HepG2 (cell line): Measurements from ENCODE around the gene SLC35F3. TPM values are rescaled to one million over a fixed set of nuclear protein-coding genes. Genes with fewer than 3 reads are reported as not detected.

ENCODE experiments used
- ATAC-seq: fragments of 200-7000 bp; cut with Tn5 transposase; 3 replicates; pipeline ENCODE4 v1.9.1; 2020; ENCODE audit warnings: mild to moderate bottlenecking, moderate library complexity
- BruUV-seq: library from RNA; stranded (reverse); fragments of 400-500 nt; replicated peaks from 2 replicates; lab custom pipeline; 2021; lab: Mats Ljungman, UMichigan
- CTCF ChIA-PET: fragments of 300-600 bp; formaldehyde crosslinking; extraction: SDS; loops from one replicate; lab custom pipeline; 2021; ENCODE audit warnings: low total read pairs, inconsistent platforms, low intra/inter-chr PET ratio; lab: Yijun Ruan, JAX
- POLR2A ChIA-PET: fragments of 350-600 bp; sonication (Branson Sonifier 250); formaldehyde crosslinking; loops from one replicate; lab custom pipeline; 2020; ENCODE audit warnings: antibody characterized with exemption, inconsistent platforms; lab: Yijun Ruan, JAX
- DNase-seq: peaks from one replicate; pipeline ENCODE4 v3.0.0-alpha.2; 2015; ENCODE audit warnings: low spot score
- FAIRE-seq: peaks from 3 replicates; lab custom pipeline; 2011; peaks lifted over from hg19 to GRCh38; lab: Jason Lieb, UNC
- H2AFZ ChIP-seq: one replicate; pipeline ENCODE4 v1.6.1; 2011; ENCODE audit warnings: low read length, inconsistent platforms
- H3K27ac ChIP-seq: fragments of 300-600 bp; 3 replicates; pipeline ENCODE4 v1.8.0; 2011; ENCODE audit warnings: mixed run types, mild to moderate bottlenecking, mixed read lengths, low read length, inconsistent platforms; ENCODE audit not compliant: insufficient read depth; ENCODE audit errors: extremely low read length
- H3K27me3 ChIP-seq, 2 experiments: fragments of 200-600 bp in 1 of 2; 2 replicates in 1 of 2; 3 replicates in 1 of 2; pipeline versions ENCODE4 v1.6.0 to v1.8.0; 2011; ENCODE audit warnings: low read length in 2 of 2, mild to moderate bottlenecking in 2 of 2, moderate library complexity in 2 of 2, inconsistent platforms in 1 of 2; ENCODE audit not compliant: insufficient read depth in 2 of 2, control insufficient read depth in 1 of 2
- H3K36me3 ChIP-seq, 2 experiments: fragments of 200-600 bp in 1 of 2; replicated peaks in 1 of 2; 2 replicates in 1 of 2; 3 replicates in 1 of 2; pipeline versions ENCODE4 v1.5.1 to v1.8.0; 2011; ENCODE audit warnings: low read length in 2 of 2, inconsistent platforms in 1 of 2; ENCODE audit not compliant: insufficient read depth in 2 of 2, control insufficient read depth in 1 of 2
- H3K4me1 ChIP-seq: 2 replicates; pipeline ENCODE4 v1.5.1; 2012; ENCODE audit warnings: low read length, inconsistent platforms; ENCODE audit not compliant: insufficient read depth
- H3K4me2 ChIP-seq: 2 replicates; pipeline ENCODE4 v1.6.0; 2011; ENCODE audit warnings: low read depth, low read length, inconsistent platforms
- H3K4me3 ChIP-seq, 3 experiments: fragments of 200-600 bp in 1 of 3; sonication (generic), shearing (Covaris generic) in 1 of 3; replicated peaks in 1 of 3; 2 replicates each; pipeline ENCODE4 v1.5.1; 2011 to 2016; ENCODE audit warnings: low read length in 3 of 3, inconsistent platforms in 2 of 3, low read depth in 2 of 3, mild to moderate bottlenecking in 2 of 3, control low read depth in 1 of 3, mixed read lengths in 1 of 3; ENCODE audit not compliant: insufficient read depth in 1 of 3
- H3K79me2 ChIP-seq: one replicate; pipeline ENCODE4 v1.6.1; 2011; ENCODE audit warnings: low read length, inconsistent platforms; ENCODE audit not compliant: insufficient read depth
- H3K9ac ChIP-seq: 2 replicates; pipeline ENCODE4 v1.6.0; 2011; ENCODE audit warnings: mild to moderate bottlenecking, low read depth, low read length, inconsistent platforms; ENCODE audit not compliant: insufficient read depth
- H3K9me3 ChIP-seq: 2 replicates; pipeline ENCODE4 v1.5.1; 2012; ENCODE audit warnings: mild to moderate bottlenecking, low read length
- H4K20me1 ChIP-seq: 2 replicates; pipeline ENCODE4 v1.6.0; 2011; ENCODE audit warnings: inconsistent platforms, mild to moderate bottlenecking, low read length, moderate library complexity; ENCODE audit not compliant: insufficient read depth
- BCL6 ChIP-seq: IDR thresholded peaks from 2 replicates; pipeline ENCODE4 v1.6.1; 2016; ENCODE audit warnings: missing genetic modification reagents, missing compliant biosample characterization
- DMAP1 ChIP-seq: IDR thresholded peaks from 2 replicates; pipeline ENCODE4 v1.6.1; 2016
- ESRRA ChIP-seq: sonication (generic); formaldehyde crosslinking; IDR thresholded peaks from 2 replicates; pipeline ENCODE4 v1.5.1; 2020; ENCODE audit warnings: mild to moderate bottlenecking, low read depth, missing genetic modification reagents
- ETV5 ChIP-seq: IDR thresholded peaks from 2 replicates; pipeline ENCODE4 v1.6.1; 2018; ENCODE audit warnings: missing biosample characterization, missing genetic modification reagents, inconsistent platforms, borderline replicate concordance
- ISX ChIP-seq: sonication (generic); formaldehyde crosslinking; conservative IDR thresholded peaks from 2 replicates; pipeline ENCODE4 v1.5.0; 2020; ENCODE audit warnings: missing genetic modification reagents
- JUND ChIP-seq: sonication (generic); formaldehyde crosslinking; IDR thresholded peaks from 2 replicates; pipeline ENCODE4 v1.8.0; 2022; ENCODE audit warnings: mild to moderate bottlenecking, missing genetic modification reagents
- MAFF ChIP-seq: IDR thresholded peaks from 2 replicates; pipeline ENCODE4 v1.6.1; 2011; ENCODE audit warnings: low read depth, low read length, improper control_type of control experiment
- MAFK ChIP-seq, 2 experiments: IDR thresholded peaks in 1 of 2; conservative IDR thresholded peaks in 1 of 2; 2 replicates each; pipeline ENCODE4 v1.6.1; 2011; ENCODE audit warnings: improper control_type of control experiment in 2 of 2, low read length in 2 of 2
- NFE2L1 ChIP-seq: sonication (generic); formaldehyde crosslinking; IDR thresholded peaks from 2 replicates; pipeline ENCODE4 v1.4.0; 2020; ENCODE audit warnings: missing genetic modification reagents, mild to moderate bottlenecking, borderline replicate concordance
- NR2F6 ChIP-seq, 2 experiments: IDR thresholded peaks; 2 replicates each; pipeline ENCODE4 v1.6.1; 2016; ENCODE audit warnings: antibody characterized with exemption in 1 of 2, mild to moderate bottlenecking in 1 of 2
- PHF5A ChIP-seq: IDR thresholded peaks from one replicate; pipeline ENCODE4 v1.6.1; 2018; ENCODE audit warnings: low read depth, missing genetic modification reagents; ENCODE audit not compliant: unreplicated experiment
- REXO4 ChIP-seq: sonication (generic); formaldehyde crosslinking; IDR thresholded peaks from 2 replicates; pipeline ENCODE4 v1.8.0; 2022; ENCODE audit warnings: missing genetic modification reagents, mild to moderate bottlenecking, borderline replicate concordance
- RFX5 ChIP-seq: IDR thresholded peaks from 2 replicates; pipeline ENCODE4 v1.6.1; 2011; ENCODE audit warnings: low read depth, low read length, improper control_type of control experiment
- SP1 ChIP-seq, 2 experiments: fragments of 450-650 bp in 1 of 2; sonication (generic) in 1 of 2; formaldehyde crosslinking in 1 of 2; IDR thresholded peaks; 2 replicates each; pipeline versions ENCODE4 v1.4.0 to v1.6.1; 2016 to 2020; ENCODE audit warnings: missing genetic modification reagents in 1 of 2
- SP4 ChIP-seq: sonication (generic); formaldehyde crosslinking; IDR thresholded peaks from 2 replicates; pipeline ENCODE4 v1.8.1; 2023; ENCODE audit warnings: mild to moderate bottlenecking, missing genetic modification reagents
- ZBTB7A ChIP-seq: sonication (generic); formaldehyde crosslinking; IDR thresholded peaks from 2 replicates; pipeline ENCODE4 v1.8.0; 2022; ENCODE audit warnings: mild to moderate bottlenecking, missing genetic modification reagents
- ZNF331 ChIP-seq: sonication (generic); formaldehyde crosslinking; IDR thresholded peaks from 2 replicates; pipeline ENCODE4 v1.4.0; 2020; ENCODE audit warnings: missing genetic modification reagents
- ZNF382 ChIP-seq: sonication (generic); formaldehyde crosslinking; IDR thresholded peaks from 2 replicates; pipeline ENCODE4 v1.5.0; 2020; ENCODE audit warnings: missing genetic modification reagents, mild to moderate bottlenecking, borderline replicate concordance
- ZNF558 ChIP-seq: sonication (generic); formaldehyde crosslinking; IDR thresholded peaks from 2 replicates; pipeline ENCODE4 v1.9.0; 2022; ENCODE audit warnings: mild to moderate bottlenecking, missing genetic modification reagents, borderline replicate concordance
- WGBS: methylation state at CpG from one replicate; pipeline ENCODE4 v1.1.6; 2017; ENCODE audit warnings: low lambda C conversion rate; 5-methylcytosine and 5-hydroxymethylcytosine counted together
- in situ Hi-C: cut with HindIII; loops from 2 replicates; pipeline ENCODE4 v1.10.0; 2017; ENCODE audit warnings: low pct_unique_long_range_greater_than_20kb; ENCODE audit not compliant: extremely low pct_ligation_motif_present
- intact Hi-C: fragments of 100-400 bp; cut with micrococcal nuclease; formaldehyde crosslinking; loops from one replicate; pipeline ENCODE4 v1.10.0; 2022; ENCODE audit not compliant: unreplicated experiment
- polyA plus RNA-seq, 8 experiments: library from polyadenylated mRNA; depleted of rRNA in 3 of 8; stranded (reverse) in 7 of 8; unstranded in 1 of 8; fragments of >200 nt; fragmentation: Illumina TruSeq in 4 of 8; extraction: Trizol in 4 of 8; gene quantifications; 2 replicates each; pipeline versions ENCODE4 v1.2.1 to v1.2.3, GENCODE V29; 2011 to 2016; ENCODE audit warnings: low read depth in 4 of 8, missing spikeins in 1 of 8, mixed read lengths in 1 of 8; ENCODE audit not compliant: insufficient read depth in 1 of 8
- total RNA-seq, 5 experiments: library from RNA; depleted of rRNA; stranded (reverse); fragments of >200 nt; fragmentation: Illumina TruSeq; extraction: Trizol; gene quantifications; 2 replicates each; pipeline ENCODE4 v1.2.3, GENCODE V29; 2016; ENCODE audit warnings: low read depth in 1 of 5
- TF ChIP-seq, protein P1 (sequence below): sonication (generic); formaldehyde crosslinking; IDR thresholded peaks from 2 replicates; pipeline ENCODE4 v1.5.0; 2020; ENCODE audit warnings: mild to moderate bottlenecking, missing genetic modification reagents, borderline replicate concordance
- TF ChIP-seq, protein P2 (sequence below): sonication (generic); formaldehyde crosslinking; IDR thresholded peaks from 2 replicates; pipeline ENCODE4 v1.8.0; 2022; ENCODE audit warnings: mild to moderate bottlenecking, missing genetic modification reagents
- TF ChIP-seq, protein P3 (sequence below): sonication (generic); formaldehyde crosslinking; IDR thresholded peaks from 2 replicates; pipeline ENCODE4 v1.5.0; 2020; ENCODE audit warnings: mild to moderate bottlenecking, missing genetic modification reagents

SLC35F3 gene
- total and polyA plus RNA-seq, 2 of the 13 experiments (the other 11 are each of a cell fraction or from before 2014, with no cell fraction given), result not detected

DNA sequence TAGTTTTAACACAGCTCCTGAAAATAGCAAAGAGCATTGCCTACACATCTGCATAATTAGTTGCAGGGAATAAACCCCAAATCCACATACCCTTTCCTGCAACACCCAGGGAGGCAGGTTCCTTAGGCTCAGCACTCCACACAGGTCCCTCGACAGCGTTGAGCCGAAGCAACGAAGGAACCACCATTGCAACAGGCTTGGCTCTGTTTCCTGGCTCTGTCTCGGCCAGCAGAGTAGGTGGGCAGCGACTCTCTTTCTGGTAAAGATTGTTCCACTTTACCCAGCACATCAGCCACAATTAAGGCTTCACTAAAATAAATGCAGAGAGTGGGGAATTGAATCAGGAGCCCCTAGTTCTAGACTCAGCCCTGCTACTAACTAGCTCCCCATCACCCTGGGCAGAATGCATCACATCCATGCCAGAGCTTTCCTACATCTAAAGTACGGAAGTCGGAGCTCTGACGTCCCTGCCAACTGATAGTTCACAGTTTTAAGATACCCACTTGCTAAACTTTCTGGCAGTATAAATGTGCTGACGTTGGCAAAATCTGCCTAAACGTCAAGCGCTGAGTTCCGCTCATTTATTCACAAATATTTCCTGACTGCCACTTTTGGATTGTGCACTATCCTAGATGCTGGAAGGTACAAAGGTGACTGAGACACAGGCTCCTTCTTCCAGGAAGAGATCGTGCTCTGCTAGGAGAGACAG lies 389.8 kb downstream of the SLC35F3 start:
- no peaks in the 10 kb centered on the region for H3K36me3 ChIP-seq
- no TSS peak for BruUV-seq
- H3K4me3 ChIP-seq, result no peak overlapping the region
- FAIRE-seq, result no peak
- no peak overlapping the region for H3K27ac ChIP-seq
- H3K27me3 ChIP-seq, result peaks cover 2 to 33% of the 10 kb centered on the region in 2 experiments; a peak in 3 of 5 replicates
- no peak overlapping the region for H2AFZ ChIP-seq
- no peak overlapping the region for H3K4me2 ChIP-seq
- intact Hi-C loops (no loop called here), in situ Hi-C loops (no loop called here)
- POLR2A ChIA-PET, result no interaction called here
- no peaks in the 10 kb centered on the region for H3K4me1 ChIP-seq
- H3K79me2 ChIP-seq, result no peaks in the 10 kb centered on the region
- no peaks in the 10 kb centered on the region for H4K20me1 ChIP-seq
- CTCF ChIA-PET, result no interaction called here
- H3K9ac ChIP-seq, result no peak overlapping the region
- no peak for DNase-seq
- 20% methylated on average over 13 of the region's 14 CpGs for WGBS
- H3K9me3 ChIP-seq, result no peaks in the 10 kb centered on the region
- ATAC-seq, result no peak
- TF ChIP-seq RFX5 (peak; percentile 16; the same call in 1 of the 2 replicates), SP1 (IDR thresholded peaks at IDR 0.05) (no peak), SP1 (CRISPR knock-in tag; IDR thresholded peaks at IDR 0.05) (no peak), ZNF558 (CRISPR knock-in tag) (no peak), ISX (CRISPR knock-in tag) (no peak), BCL6 (CRISPR knock-in tag) (no peak), NFE2L1 (CRISPR knock-in tag) (no peak), SP4 (CRISPR knock-in tag) (no peak), PHF5A (no peak), MAFF (peak; percentile 99), MAFK (conservative IDR thresholded peaks at IDR 0.05 in 1 of 2, IDR thresholded peaks at IDR 0.05 in 1 of 2; ENCODE audit: low read length in 2 of 2) (peak; percentile 98 to 99), ZNF382 (CRISPR knock-in tag) (no peak), JUND (CRISPR knock-in tag) (no peak), DMAP1 (CRISPR knock-in tag) (no peak), ZBTB7A (CRISPR knock-in tag) (no peak), ETV5 (no peak), REXO4 (no peak), NR2F6 (IDR thresholded peaks at IDR 0.05) (no peak), NR2F6 (CRISPR knock-in tag; IDR thresholded peaks at IDR 0.05) (no peak), ESRRA (CRISPR knock-in tag) (no peak), ZNF331 (CRISPR knock-in tag) (no peak)
- TF ChIP-seq, protein P1, sequence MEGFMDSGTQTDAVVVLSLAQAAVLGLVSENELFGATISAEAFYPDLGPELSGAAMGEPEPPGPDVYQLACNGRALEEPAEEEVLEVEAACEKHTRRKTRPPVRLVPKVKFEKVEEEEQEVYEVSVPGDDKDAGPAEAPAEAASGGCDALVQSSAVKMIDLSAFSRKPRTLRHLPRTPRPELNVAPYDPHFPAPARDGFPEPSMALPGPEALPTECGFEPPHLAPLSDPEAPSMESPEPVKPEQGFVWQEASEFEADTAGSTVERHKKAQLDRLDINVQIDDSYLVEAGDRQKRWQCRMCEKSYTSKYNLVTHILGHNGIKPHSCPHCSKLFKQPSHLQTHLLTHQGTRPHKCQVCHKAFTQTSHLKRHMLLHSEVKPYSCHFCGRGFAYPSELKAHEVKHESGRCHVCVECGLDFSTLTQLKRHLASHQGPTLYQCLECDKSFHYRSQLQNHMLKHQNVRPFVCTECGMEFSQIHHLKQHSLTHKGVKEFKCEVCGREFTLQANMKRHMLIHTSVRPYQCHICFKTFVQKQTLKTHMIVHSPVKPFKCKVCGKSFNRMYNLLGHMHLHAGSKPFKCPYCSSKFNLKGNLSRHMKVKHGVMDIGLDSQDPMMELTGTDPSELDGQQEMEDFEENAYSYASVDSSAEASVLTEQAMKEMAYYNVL (CRISPR knock-in tag), result no peak
- TF ChIP-seq, protein P2, sequence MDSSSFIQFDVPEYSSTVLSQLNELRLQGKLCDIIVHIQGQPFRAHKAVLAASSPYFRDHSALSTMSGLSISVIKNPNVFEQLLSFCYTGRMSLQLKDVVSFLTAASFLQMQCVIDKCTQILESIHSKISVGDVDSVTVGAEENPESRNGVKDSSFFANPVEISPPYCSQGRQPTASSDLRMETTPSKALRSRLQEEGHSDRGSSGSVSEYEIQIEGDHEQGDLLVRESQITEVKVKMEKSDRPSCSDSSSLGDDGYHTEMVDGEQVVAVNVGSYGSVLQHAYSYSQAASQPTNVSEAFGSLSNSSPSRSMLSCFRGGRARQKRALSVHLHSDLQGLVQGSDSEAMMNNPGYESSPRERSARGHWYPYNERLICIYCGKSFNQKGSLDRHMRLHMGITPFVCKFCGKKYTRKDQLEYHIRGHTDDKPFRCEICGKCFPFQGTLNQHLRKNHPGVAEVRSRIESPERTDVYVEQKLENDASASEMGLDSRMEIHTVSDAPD (CRISPR knock-in tag), result no peak
- TF ChIP-seq, protein P3, sequence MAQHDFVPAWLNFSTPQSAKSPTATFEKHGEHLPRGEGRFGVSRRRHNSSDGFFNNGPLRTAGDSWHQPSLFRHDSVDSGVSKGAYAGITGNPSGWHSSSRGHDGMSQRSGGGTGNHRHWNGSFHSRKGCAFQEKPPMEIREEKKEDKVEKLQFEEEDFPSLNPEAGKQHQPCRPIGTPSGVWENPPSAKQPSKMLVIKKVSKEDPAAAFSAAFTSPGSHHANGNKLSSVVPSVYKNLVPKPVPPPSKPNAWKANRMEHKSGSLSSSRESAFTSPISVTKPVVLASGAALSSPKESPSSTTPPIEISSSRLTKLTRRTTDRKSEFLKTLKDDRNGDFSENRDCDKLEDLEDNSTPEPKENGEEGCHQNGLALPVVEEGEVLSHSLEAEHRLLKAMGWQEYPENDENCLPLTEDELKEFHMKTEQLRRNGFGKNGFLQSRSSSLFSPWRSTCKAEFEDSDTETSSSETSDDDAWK, result no peak
